SK-N-SH (cell line): ENCODE results near the gene SNX27.

Experiments
- ELF1 ChIP-seq: IDR thresholded peaks from 2 replicates; pipeline ENCODE4 v1.4.0; 2012
- EP300 ChIP-seq, 2 experiments: IDR thresholded peaks; 2 replicates each; pipeline versions ENCODE4 v1.4.0 to v1.6.1; 2012; ENCODE audit warnings: borderline replicate concordance in 1 of 2, low read depth in 1 of 2, low read length in 1 of 2
- EZH2phosphoT487 ChIP-seq: fragments of 200-600 bp; sonication (generic); IDR thresholded peaks from 2 replicates; pipeline ENCODE4 v1.6.1; 2017; ENCODE audit warnings: low read depth, mixed run types, mild to moderate bottlenecking, antibody characterized with exemption, moderate library complexity, borderline replicate concordance
- FOXM1 ChIP-seq: IDR thresholded peaks from 2 replicates; pipeline ENCODE4 v1.4.0; 2012; ENCODE audit warnings: low read depth, mild to moderate bottlenecking
- GABPA ChIP-seq: IDR thresholded peaks from 2 replicates; pipeline ENCODE4 v1.4.0; 2012; ENCODE audit warnings: low read depth, mild to moderate bottlenecking
- POLR2AphosphoS5 ChIP-seq: IDR thresholded peaks from 2 replicates; pipeline ENCODE4 v1.6.1; 2012; ENCODE audit warnings: low read depth, low read length
- RFX5 ChIP-seq: IDR thresholded peaks from 2 replicates; pipeline ENCODE4 v1.6.1; 2012; ENCODE audit warnings: mild to moderate bottlenecking, improper control_type of control experiment, low read length
- SMC3 ChIP-seq: IDR thresholded peaks from 2 replicates; pipeline ENCODE4 v1.6.1; 2012; ENCODE audit warnings: low read depth, low read length, improper control_type of control experiment
- TAF1 ChIP-seq: IDR thresholded peaks from 2 replicates; pipeline ENCODE4 v1.6.1; 2012; ENCODE audit warnings: low read depth, mild to moderate bottlenecking, low read length, moderate library complexity, borderline replicate concordance
- TF ChIP-seq, protein P1 (sequence below): fragments of 200-600 bp; sonication (generic); IDR thresholded peaks from 2 replicates; pipeline ENCODE4 v1.6.1; 2017; ENCODE audit warnings: antibody characterized with exemption, mild to moderate bottlenecking, moderate library complexity
- TF ChIP-seq, protein P2 (sequence below): fragments of 150-350 bp; IDR thresholded peaks from 2 replicates; pipeline ENCODE4 v1.6.1; 2017; ENCODE audit warnings: antibody characterized with exemption, low read length, low read depth, borderline replicate concordance
- TF ChIP-seq, protein P3 (sequence below): IDR thresholded peaks from 2 replicates; pipeline ENCODE4 v1.4.0; 2012; ENCODE audit warnings: low read depth, borderline replicate concordance
- TF ChIP-seq, protein P4 (sequence below): IDR thresholded peaks from 2 replicates; pipeline ENCODE4 v1.4.0; 2012; ENCODE audit warnings: low read depth

DNA sequence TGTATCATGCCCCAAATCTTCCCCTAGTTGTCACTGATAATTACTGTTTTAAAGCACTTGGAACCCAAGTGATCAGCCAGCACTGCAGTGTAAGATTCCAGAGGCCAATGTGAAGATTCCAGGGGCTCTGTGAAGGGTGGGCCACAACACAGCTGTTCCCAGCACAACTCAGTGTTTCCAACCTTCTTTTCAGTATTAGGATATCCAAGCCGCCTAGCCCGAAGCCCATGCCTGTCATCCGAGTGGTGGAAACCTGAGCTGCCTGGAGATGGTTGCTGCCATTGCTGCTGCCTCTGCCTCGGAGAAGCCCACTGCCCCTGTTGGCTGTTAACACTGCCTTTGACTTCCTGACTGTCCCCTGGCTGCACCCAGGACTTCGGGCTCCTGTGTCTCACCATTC is 30.4 kb upstream of the SNX27 start:
- no peak for TF ChIP-seq POLR2AphosphoS5
- no peak for TF ChIP-seq RFX5
- TF ChIP-seq, protein P1, sequence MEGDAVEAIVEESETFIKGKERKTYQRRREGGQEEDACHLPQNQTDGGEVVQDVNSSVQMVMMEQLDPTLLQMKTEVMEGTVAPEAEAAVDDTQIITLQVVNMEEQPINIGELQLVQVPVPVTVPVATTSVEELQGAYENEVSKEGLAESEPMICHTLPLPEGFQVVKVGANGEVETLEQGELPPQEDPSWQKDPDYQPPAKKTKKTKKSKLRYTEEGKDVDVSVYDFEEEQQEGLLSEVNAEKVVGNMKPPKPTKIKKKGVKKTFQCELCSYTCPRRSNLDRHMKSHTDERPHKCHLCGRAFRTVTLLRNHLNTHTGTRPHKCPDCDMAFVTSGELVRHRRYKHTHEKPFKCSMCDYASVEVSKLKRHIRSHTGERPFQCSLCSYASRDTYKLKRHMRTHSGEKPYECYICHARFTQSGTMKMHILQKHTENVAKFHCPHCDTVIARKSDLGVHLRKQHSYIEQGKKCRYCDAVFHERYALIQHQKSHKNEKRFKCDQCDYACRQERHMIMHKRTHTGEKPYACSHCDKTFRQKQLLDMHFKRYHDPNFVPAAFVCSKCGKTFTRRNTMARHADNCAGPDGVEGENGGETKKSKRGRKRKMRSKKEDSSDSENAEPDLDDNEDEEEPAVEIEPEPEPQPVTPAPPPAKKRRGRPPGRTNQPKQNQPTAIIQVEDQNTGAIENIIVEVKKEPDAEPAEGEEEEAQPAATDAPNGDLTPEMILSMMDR = no peak
- no peak for TF ChIP-seq ELF1
- TF ChIP-seq, protein P2, sequence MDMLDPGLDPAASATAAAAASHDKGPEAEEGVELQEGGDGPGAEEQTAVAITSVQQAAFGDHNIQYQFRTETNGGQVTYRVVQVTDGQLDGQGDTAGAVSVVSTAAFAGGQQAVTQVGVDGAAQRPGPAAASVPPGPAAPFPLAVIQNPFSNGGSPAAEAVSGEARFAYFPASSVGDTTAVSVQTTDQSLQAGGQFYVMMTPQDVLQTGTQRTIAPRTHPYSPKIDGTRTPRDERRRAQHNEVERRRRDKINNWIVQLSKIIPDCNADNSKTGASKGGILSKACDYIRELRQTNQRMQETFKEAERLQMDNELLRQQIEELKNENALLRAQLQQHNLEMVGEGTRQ = no peak
- no peak for TF ChIP-seq EZH2phosphoT487
- TF ChIP-seq EP300 (IDR thresholded peaks at IDR 0.05; ENCODE audit: borderline replicate concordance in 1 of 2, low read depth in 1 of 2, low read length in 1 of 2) = no peak
- TF ChIP-seq, protein P3, sequence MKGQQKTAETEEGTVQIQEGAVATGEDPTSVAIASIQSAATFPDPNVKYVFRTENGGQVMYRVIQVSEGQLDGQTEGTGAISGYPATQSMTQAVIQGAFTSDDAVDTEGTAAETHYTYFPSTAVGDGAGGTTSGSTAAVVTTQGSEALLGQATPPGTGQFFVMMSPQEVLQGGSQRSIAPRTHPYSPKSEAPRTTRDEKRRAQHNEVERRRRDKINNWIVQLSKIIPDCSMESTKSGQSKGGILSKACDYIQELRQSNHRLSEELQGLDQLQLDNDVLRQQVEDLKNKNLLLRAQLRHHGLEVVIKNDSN = no peak
- no peak for TF ChIP-seq SMC3
- TF ChIP-seq TAF1 = no peak
- no peak for TF ChIP-seq FOXM1
- TF ChIP-seq, protein P4, sequence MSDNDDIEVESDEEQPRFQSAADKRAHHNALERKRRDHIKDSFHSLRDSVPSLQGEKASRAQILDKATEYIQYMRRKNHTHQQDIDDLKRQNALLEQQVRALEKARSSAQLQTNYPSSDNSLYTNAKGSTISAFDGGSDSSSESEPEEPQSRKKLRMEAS = no peak
- no peak for TF ChIP-seq GABPA
